Activated T-helper 1 cell treated with anti-CD3 and anti-CD28 coated beads, Interleukin-12 subunit alpha, Interleukin-12 subunit beta, Interleukin-2, Interleukin-4 antibody, amounts not matched to agents 30 ng/mL and 10 ng/mL and 1 ng/mL, durations not matched to agents 14 hours and 24 hours and 36 hours (primary cell): ENCODE data around the gene DNAJC5. TPM values are rescaled to one million over a fixed set of nuclear protein-coding genes. Genes with fewer than 3 reads are reported as not detected.
"Not testable (repeated sequence)": the region's sequence is repeated elsewhere in the genome, so short reads cannot be mapped to it uniquely, and the experiment has no call there.

Experiments
- DNase-seq: peaks from one replicate; pipeline ENCODE4 v3.0.0; 2021; ENCODE audit warnings: low spot score
- H3K27ac Mint-ChIP-seq: one replicate; pipeline ENCODE4 v1.8.0; 2021; ENCODE audit warnings: mild to moderate bottlenecking, mixed read lengths
- H3K27me3 Mint-ChIP-seq: one replicate; pipeline ENCODE4 v1.8.0; 2022; ENCODE audit warnings: mild to moderate bottlenecking, moderate library complexity, mixed read lengths; ENCODE audit not compliant: insufficient read depth
- H3K36me3 Mint-ChIP-seq: one replicate; pipeline ENCODE4 v1.8.0; 2021; ENCODE audit warnings: low read depth, mixed read lengths
- H3K4me1 Mint-ChIP-seq: one replicate; pipeline ENCODE4 v1.8.0; 2021; ENCODE audit warnings: low read depth, mixed read lengths
- H3K4me3 Mint-ChIP-seq: one replicate; pipeline ENCODE4 v1.8.0; 2021; ENCODE audit warnings: mild to moderate bottlenecking, moderate library complexity, mixed read lengths
- H3K9me3 Mint-ChIP-seq: one replicate; pipeline ENCODE4 v1.8.0; 2021; ENCODE audit warnings: mixed read lengths
- intact Hi-C: fragments of 100-400 bp; cut with micrococcal nuclease; formaldehyde crosslinking; loops from one replicate; pipeline ENCODE4 v1.15.1; 2024
- total RNA-seq: library from RNA; stranded (reverse); gene quantifications from 2 replicates; pipeline ENCODE4 v1.2.3, GENCODE V29; 2022

DNAJC5 gene
- total RNA-seq, 1 donor from 2014 or later: 47.5 TPM

DNA sequence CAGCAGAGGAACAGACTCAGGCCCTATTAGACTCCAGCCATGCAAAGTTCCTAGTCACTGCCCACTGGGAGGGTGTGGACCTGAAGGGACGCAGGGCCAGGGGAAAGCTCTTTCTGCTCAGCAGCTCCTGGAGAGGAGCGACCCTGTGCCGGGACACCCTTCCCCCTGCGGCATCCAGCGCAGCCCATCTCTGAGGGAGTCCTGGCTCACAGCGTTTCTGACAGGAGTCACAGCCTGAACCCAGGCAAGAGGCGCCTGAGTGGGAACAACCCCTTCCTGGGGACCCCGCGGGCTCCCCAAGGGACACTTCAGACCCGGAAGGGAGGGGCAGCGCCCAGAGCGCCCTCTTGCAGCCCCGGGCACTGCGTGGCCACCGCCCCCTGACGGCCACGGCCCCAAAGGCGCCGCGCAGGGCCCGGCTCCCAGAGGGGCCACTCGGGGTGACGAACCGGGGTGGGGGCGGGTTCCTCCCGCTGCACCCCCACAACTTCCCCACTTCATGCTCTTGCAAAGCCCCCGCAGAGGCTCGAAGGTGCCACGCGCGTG is 60.4 kb downstream of the DNAJC5 start:
- peaks cover 19% of the 10 kb centered on the region for H3K4me1 Mint-ChIP-seq
- intact Hi-C loops: loop anchor here (1.0 to 5.0 kb wide), 2 partner anchors 46 to 328 kb away; partner anchors contain the start of gene GMEB2
- H3K36me3 Mint-ChIP-seq: peaks cover 4% of the 10 kb centered on the region
- no peaks in the 10 kb centered on the region for H3K27me3 Mint-ChIP-seq
- H3K9me3 Mint-ChIP-seq: no peaks in the 10 kb centered on the region
- H3K4me3 Mint-ChIP-seq: peak overlapping the region; percentile 84
- no peak for DNase-seq
- H3K27ac Mint-ChIP-seq: no peak overlapping the region

DNA sequence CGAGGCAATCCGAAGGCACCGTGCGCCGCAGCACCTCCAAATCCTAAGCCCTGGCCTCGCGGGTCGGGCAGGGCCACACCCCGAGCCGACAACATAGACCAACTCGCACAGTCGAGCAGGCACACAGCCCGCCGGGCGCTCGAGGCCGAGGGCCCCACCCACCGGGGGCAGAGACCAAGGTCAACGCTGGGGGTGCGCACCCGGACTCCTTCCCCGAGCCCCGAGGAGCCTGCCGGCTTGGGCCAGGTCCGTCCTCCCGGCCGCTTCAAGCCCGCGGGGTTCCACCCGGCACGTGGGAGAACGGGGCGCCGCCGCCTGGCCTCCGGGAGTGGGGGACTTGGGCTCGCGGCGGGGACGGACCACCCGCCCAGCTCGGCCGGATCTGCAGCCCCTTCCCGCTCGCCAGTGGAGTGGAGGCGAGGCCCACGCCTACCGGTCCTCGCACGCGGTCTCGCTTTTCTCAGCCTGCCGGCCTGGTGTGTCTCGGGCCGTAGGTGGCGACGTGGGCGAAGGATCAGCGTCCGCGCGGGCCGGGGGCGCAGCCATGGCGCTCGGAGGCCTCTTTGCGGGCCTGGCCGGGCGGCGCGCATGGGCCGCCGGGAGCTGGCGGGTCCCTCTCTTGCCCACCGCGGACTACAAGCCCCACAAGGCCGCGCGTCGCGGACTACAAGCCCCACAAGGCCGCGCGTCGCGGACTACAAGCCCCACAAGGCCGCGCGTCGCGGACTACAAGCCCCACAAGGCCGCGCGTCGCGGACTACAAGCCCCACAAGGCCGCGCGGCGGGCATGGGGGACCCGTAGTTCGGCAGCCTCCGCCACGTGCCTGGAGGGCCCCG is 61.1 kb downstream of the DNAJC5 start, which contains the start of gene UCKL1:
Gene UCKL1 (minus strand): TSS at position 590 of the 837 bp plus-strand sequence. CDS start 44 bp downstream, at position 546.
- peaks cover 19% of the 10 kb centered on the region for H3K4me1 Mint-ChIP-seq
- peak; percentile 88 for DNase-seq
- peak within 1 kb of the TSS; percentile 84 for H3K4me3 Mint-ChIP-seq
- H3K27me3 Mint-ChIP-seq: no peaks in the 10 kb centered on the region
- H3K36me3 Mint-ChIP-seq: peaks cover 4% of the 10 kb centered on the region
- H3K9me3 Mint-ChIP-seq: no peaks in the 10 kb centered on the region
- peak within 1 kb of the TSS; percentile 93 for H3K27ac Mint-ChIP-seq
- intact Hi-C loops: loop anchor here (1.0 to 5.0 kb wide), 9 partner anchors 25 to 419 kb away; partner anchors contain the start of genes ARFRP1, DNAJC5, GMEB2 and PRPF6

DNA sequence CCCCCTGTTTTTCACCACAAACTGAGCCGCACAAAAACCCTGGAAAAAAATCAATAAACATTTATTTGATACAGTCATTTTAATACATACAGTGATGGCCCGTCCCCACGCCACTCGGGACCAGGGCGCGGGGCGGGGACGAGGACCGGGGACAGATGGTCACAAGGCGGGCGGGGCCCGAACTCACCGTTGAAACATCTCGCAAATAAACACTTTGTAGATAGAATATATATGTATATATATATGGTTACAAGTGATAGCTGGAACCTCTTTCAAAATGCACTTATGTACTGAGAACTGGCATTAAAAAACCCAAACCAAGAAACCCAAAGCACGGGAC is 61.7 kb downstream of the DNAJC5 start:
- Mint-ChIP-seq H3K27me3 (no peaks in the 10 kb centered on the region), H3K36me3 (peaks cover 7% of the 10 kb centered on the region)
- intact Hi-C loops: loop anchor here (1.0 to 5.0 kb wide), 9 partner anchors 13 to 419 kb away; partner anchors contain the start of genes ARFRP1, DNAJC5, GMEB2 and PRPF6

GRCh38 chr20:63957004-63957689 is 62.2 kb downstream of the DNAJC5 start:
- Mint-ChIP-seq H3K27ac (peak overlapping the region; percentile 93), H3K4me3 (peak overlapping the region; percentile 74), H3K4me1 (peaks cover 19% of the 10 kb centered on the region), H3K27me3 (no peaks in the 10 kb centered on the region), H3K36me3 (peaks cover 8% of the 10 kb centered on the region), H3K9me3 (no peaks in the 10 kb centered on the region)
- intact Hi-C loops: loop anchor here (1.0 to 5.0 kb wide), 2 partner anchors 12 to 330 kb away; partner anchors contain the start of genes GMEB2 and ZNF512B
- peak; percentile 63 for DNase-seq

More for the DNA sequence above, 61.7 kb downstream of the DNAJC5 start:
- no peak for DNase-seq
- no peaks in the 10 kb centered on the region for H3K9me3 Mint-ChIP-seq
- H3K27ac Mint-ChIP-seq: peak overlapping the region; percentile 80
- H3K4me1 Mint-ChIP-seq: peaks cover 19% of the 10 kb centered on the region
- H3K4me3 Mint-ChIP-seq: peak overlapping the region; percentile 79

GRCh38 chr20:63957690-63958441 is 62.9 kb downstream of the DNAJC5 start:
- DNase-seq: no peak
- Mint-ChIP-seq H3K27me3 (no peaks in the 10 kb centered on the region), H3K9me3 (no peaks in the 10 kb centered on the region), H3K36me3 (peaks cover 10% of the 10 kb centered on the region), H3K4me3 (peak overlapping the region; percentile 74), H3K4me1 (peaks cover 19% of the 10 kb centered on the region), H3K27ac (peak overlapping the region; percentile 82)
- intact Hi-C loops: loop anchor here (1.0 to 5.0 kb wide), 2 partner anchors 11 to 331 kb away; partner anchors contain the start of genes GMEB2 and ZNF512B

DNA sequence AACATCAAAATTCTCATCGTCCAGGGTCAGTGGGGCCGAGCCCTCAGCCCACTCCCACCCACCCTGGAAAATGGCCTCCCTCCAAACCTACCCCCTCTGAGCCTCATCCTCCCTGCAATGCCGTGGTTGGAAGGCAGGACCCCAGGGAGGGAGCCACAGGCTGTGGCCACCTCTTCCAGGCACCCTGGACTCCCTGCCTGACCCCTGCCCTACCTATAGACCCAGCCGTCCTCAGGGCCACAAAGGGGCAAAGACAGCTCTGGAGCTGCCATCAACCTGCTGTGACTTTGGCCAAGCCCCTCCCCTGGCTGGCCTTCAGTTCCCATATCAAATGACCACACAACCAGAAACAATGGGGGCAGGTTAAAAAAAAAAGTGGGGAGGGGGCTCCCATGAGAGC is 63.5 kb downstream of the DNAJC5 start:
- peak overlapping the region; percentile 82 for H3K27ac Mint-ChIP-seq
- no peak overlapping the region for H3K4me3 Mint-ChIP-seq
- DNase-seq: no peak
- intact Hi-C loops: loop anchor here (5.0 kb wide), 1 partner anchor 331 kb away; the partner anchor contains the start of gene GMEB2
- peaks cover 19% of the 10 kb centered on the region for H3K4me1 Mint-ChIP-seq
- no peaks in the 10 kb centered on the region for H3K9me3 Mint-ChIP-seq
- H3K36me3 Mint-ChIP-seq: peaks cover 11% of the 10 kb centered on the region
- no peaks in the 10 kb centered on the region for H3K27me3 Mint-ChIP-seq

GRCh38 chr20:63958964-63959698 is 64.2 kb downstream of the DNAJC5 start:
- no peak overlapping the region for H3K4me3 Mint-ChIP-seq
- intact Hi-C loops: loop anchor here (5.0 kb wide), 1 partner anchor 332 kb away; the partner anchor contains the start of gene GMEB2
- peaks cover 16% of the 10 kb centered on the region for H3K4me1 Mint-ChIP-seq
- no peak for DNase-seq
- H3K27me3 Mint-ChIP-seq: no peaks in the 10 kb centered on the region
- peaks cover 10% of the 10 kb centered on the region for H3K36me3 Mint-ChIP-seq
- no peaks in the 10 kb centered on the region for H3K9me3 Mint-ChIP-seq
- no peak overlapping the region for H3K27ac Mint-ChIP-seq

- H3K4me3 Mint-ChIP-seq: no peak overlapping the region
- no peak for DNase-seq
- intact Hi-C loops: loop anchor here (5.0 kb wide), 1 partner anchor 332 kb away; the partner anchor contains the start of gene GMEB2
- peaks cover 7% of the 10 kb centered on the region for H3K36me3 Mint-ChIP-seq
- H3K27ac Mint-ChIP-seq: no peak overlapping the region
- no peaks in the 10 kb centered on the region for H3K9me3 Mint-ChIP-seq
- peaks cover 11% of the 10 kb centered on the region for H3K4me1 Mint-ChIP-seq
- no peaks in the 10 kb centered on the region for H3K27me3 Mint-ChIP-seq
These were observed 64.8 kb downstream of the DNAJC5 start for GRCh38 chr20:63959699-63960075.

DNA sequence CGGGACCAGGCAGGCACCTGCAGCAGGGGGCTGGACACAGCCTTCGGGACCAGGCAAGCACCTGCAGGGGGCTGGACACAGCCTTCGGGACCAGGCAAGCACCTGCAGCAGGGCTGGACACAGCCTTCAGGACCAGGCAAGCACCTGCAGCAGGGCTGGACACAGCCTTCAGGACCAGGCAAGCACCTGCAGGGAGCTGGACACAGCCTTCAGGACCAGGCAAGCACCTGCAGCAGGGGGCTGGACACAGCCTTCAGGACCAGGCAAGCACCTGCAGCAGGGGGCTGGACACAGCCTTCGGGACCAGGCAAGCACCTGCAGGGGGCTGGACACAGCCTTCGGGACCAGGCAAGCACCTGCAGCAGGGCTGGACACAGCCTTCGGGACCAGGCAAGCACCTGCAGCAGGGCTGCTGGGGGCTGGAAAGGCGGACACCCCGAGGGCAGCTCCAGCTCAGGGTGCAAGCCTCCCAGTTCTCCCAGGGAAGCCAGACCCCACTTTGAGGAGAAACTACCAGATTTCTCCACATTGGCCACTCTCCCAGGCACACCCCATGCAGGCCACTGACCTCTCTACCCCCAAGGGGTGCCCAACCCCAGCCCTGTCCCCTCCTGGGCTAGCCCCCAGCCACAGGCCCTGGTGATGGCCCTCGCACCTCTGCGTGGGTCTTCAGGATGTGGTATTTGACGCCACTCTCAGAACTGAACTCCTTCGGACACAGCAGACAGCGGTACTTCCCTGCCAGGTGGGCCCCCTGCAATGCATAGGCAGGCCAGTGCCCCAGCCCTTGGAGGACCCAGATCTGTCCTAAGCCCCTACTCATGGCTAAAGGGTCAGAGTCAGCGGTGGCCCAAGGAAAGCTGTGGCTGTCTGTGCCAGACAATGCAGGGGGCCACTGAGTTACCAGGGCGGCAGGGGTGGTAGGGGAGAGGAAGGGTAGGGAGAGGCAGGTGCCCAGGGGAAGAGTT is 66.0 kb downstream of the DNAJC5 start:
- H3K4me3 Mint-ChIP-seq, H3K9me3 Mint-ChIP-seq, DNase-seq, H3K36me3 Mint-ChIP-seq, H3K27me3 Mint-ChIP-seq, H3K27ac Mint-ChIP-seq, intact Hi-C loops: not testable (repeated sequence)
- peaks cover 11% of the 10 kb centered on the region for H3K4me1 Mint-ChIP-seq

- Mint-ChIP-seq H3K27ac (no peak overlapping the region), H3K4me3 (no peak overlapping the region), H3K27me3 (no peaks in the 10 kb centered on the region), H3K4me1 (peaks cover 11% of the 10 kb centered on the region), H3K36me3 (peaks cover 17% of the 10 kb centered on the region), H3K9me3 (no peaks in the 10 kb centered on the region)
- intact Hi-C loops: no loop called here
- no peak for DNase-seq
These were observed 66.9 kb downstream of the DNAJC5 start for GRCh38 chr20:63961664-63962425.
